MM.1S (cell line): ENCODE data around the gene MRO.

Source experiments
- EZH2 ChIP-seq: fragments of 300-600 bp; sonication (generic); optimal IDR thresholded peaks from 2 replicates; pipeline ENCODE3; 2017; ENCODE audit warnings: low read depth, mild to moderate bottlenecking, antibody characterized with exemption, low read length, mixed read lengths
- EZH2phosphoT487 ChIP-seq: fragments of 300-600 bp; sonication (generic); IDR thresholded peaks from 2 replicates; pipeline ENCODE4 v1.6.1; 2018; ENCODE audit warnings: antibody characterized with exemption, low read length
- TF ChIP-seq, protein P1 (sequence below): fragments of 300-600 bp; sonication (generic); IDR thresholded peaks from 2 replicates; pipeline ENCODE4 v1.5.1; 2016; ENCODE audit warnings: antibody characterized with exemption, low read length, mixed read lengths

- TF ChIP-seq, protein P1, sequence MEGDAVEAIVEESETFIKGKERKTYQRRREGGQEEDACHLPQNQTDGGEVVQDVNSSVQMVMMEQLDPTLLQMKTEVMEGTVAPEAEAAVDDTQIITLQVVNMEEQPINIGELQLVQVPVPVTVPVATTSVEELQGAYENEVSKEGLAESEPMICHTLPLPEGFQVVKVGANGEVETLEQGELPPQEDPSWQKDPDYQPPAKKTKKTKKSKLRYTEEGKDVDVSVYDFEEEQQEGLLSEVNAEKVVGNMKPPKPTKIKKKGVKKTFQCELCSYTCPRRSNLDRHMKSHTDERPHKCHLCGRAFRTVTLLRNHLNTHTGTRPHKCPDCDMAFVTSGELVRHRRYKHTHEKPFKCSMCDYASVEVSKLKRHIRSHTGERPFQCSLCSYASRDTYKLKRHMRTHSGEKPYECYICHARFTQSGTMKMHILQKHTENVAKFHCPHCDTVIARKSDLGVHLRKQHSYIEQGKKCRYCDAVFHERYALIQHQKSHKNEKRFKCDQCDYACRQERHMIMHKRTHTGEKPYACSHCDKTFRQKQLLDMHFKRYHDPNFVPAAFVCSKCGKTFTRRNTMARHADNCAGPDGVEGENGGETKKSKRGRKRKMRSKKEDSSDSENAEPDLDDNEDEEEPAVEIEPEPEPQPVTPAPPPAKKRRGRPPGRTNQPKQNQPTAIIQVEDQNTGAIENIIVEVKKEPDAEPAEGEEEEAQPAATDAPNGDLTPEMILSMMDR = no peak
- TF ChIP-seq EZH2 = no peak
- no peak for TF ChIP-seq EZH2phosphoT487
Observed at GRCh38 chr18:50790948-50791347, 28.9 kb downstream of the MRO start.
